A549 treated with CORT108297 at 1 μM for 4 hours (cell line): ENCODE measurements around the gene ATP23. TPM values are rescaled to one million over a fixed set of nuclear protein-coding genes. Genes with fewer than 3 reads are reported as not detected.

Experiments used
- total RNA-seq: library from RNA; stranded (reverse); fragments of 200-300 nt; extraction: Qiagen RNA extraction; gene quantifications from 5 replicates; pipeline ENCODE4 v1.2.3, GENCODE V29; 2022

ATP23 gene
- 5.6 to 6.0 TPM (median 5.8 TPM) in 5 replicates for total RNA-seq

GRCh38 chr12:57941165-57941894 lies at the start of gene ATP23:
Gene ATP23 (plus strand): TSS chr12:57941567. CDS start chr12:57941702, 135 bp downstream.

Other genes with a start within 250 kb of the ATP23 start
- gene OS9, start 247.4 kb upstream of the ATP23 start, total RNA-seq, result 114 to 128 TPM (median 119 TPM) in 5 replicates
- gene AGAP2, start 202.8 kb upstream of the ATP23 start, total RNA-seq, result 0.12 to 0.27 TPM (median 0.15 TPM) in 5 replicates
- gene TSPAN31, start 196.5 kb upstream of the ATP23 start, total RNA-seq, result 15.6 to 21.9 TPM (median 16.7 TPM) in 5 replicates
- gene CDK4, start 189.3 kb upstream of the ATP23 start, total RNA-seq, result 245 to 292 TPM (median 255 TPM) in 5 replicates
- gene MARCHF9, start 186.5 kb upstream of the ATP23 start, total RNA-seq, result 6.3 to 8.4 TPM (median 7.9 TPM) in 5 replicates
- gene CYP27B1, start 174.5 kb upstream of the ATP23 start, total RNA-seq, result 1.2 to 3.7 TPM (median 2.0 TPM) in 5 replicates
- 54.5 to 55.9 TPM (median 55.3 TPM) in 5 replicates for gene METTL1, start 169.5 kb upstream of the ATP23 start, total RNA-seq
- gene EEF1AKMT3, start 169.0 kb upstream of the ATP23 start, total RNA-seq, result 4.3 to 6.2 TPM (median 6.0 TPM) in 5 replicates
- gene TSFM, start 158.8 kb upstream of the ATP23 start, total RNA-seq, result 66.1 to 77.5 TPM (median 72.4 TPM) in 5 replicates
- 0.35 to 1.2 TPM (median 0.50 TPM) in 5 replicates for gene AVIL, start 122.8 kb upstream of the ATP23 start, total RNA-seq
- gene CTDSP2, start 94.8 kb upstream of the ATP23 start, total RNA-seq, result 42.4 to 59.4 TPM (median 53.9 TPM) in 5 replicates